Endothelial cell of umbilical vein (primary cell): ENCODE data around the gene LRP5. TPM values are rescaled to one million over a fixed set of nuclear protein-coding genes. Genes with fewer than 3 reads are reported as not detected.

ENCODE experiments used
- BruUV-seq: library from RNA; stranded (reverse); fragments of 400-500 nt; replicated peaks from 2 replicates; lab custom pipeline; 2021; lab: Mats Ljungman, UMichigan
- CTCF ChIA-PET: fragments of 300-600, 350-600 bp; sonication (Branson Sonifier 250); formaldehyde crosslinking; loops from one replicate; lab custom pipeline; 2021; ENCODE audit warnings: antibody characterized with exemption, inconsistent platforms; lab: Charles Lee
- POLR2A ChIA-PET: fragments of 300-600, 350-600 bp; sonication (Branson Sonifier 250); formaldehyde crosslinking; loops from one replicate; lab custom pipeline; 2021; ENCODE audit warnings: antibody characterized with exemption, inconsistent platforms; lab: Charles Lee
- DNase-seq: peaks from one replicate; pipeline ENCODE4 v3.0.0-alpha.2; 2011; ENCODE audit warnings: low read depth, low spot score
- FAIRE-seq: peaks from 2 replicates; lab custom pipeline; 2011; peaks lifted over from hg19 to GRCh38; lab: Jason Lieb, UNC
- H2AFZ ChIP-seq: 2 replicates; pipeline ENCODE4 v1.6.0; 2012; ENCODE audit warnings: low read depth, low read length, control low read depth, inconsistent platforms
- H3K27ac ChIP-seq: 2 replicates; pipeline ENCODE4 v1.5.1; 2011; ENCODE audit warnings: low read depth, mild to moderate bottlenecking, control low read depth, low read length, moderate library complexity; ENCODE audit not compliant: insufficient read depth
- H3K27me3 ChIP-seq, 2 experiments: 2 replicates each; pipeline versions ENCODE4 v1.6.0 to v1.6.1; 2011; ENCODE audit warnings: low read length in 2 of 2, mixed read lengths in 1 of 2; ENCODE audit not compliant: control insufficient read depth in 2 of 2, insufficient read depth in 2 of 2
- H3K36me3 ChIP-seq, 2 experiments: 2 replicates in 1 of 2; 3 replicates in 1 of 2; pipeline ENCODE4 v1.5.1; 2011; ENCODE audit warnings: low read length in 2 of 2, mild to moderate bottlenecking in 1 of 2, moderate library complexity in 1 of 2; ENCODE audit not compliant: control insufficient read depth in 2 of 2, insufficient read depth in 2 of 2; ENCODE audit errors: extremely low read depth in 1 of 2
- H3K4me1 ChIP-seq: 3 replicates; pipeline ENCODE4 v1.5.1; 2011; ENCODE audit warnings: mild to moderate bottlenecking, low read length; ENCODE audit not compliant: control insufficient read depth, insufficient read depth; ENCODE audit errors: extremely low read depth
- H3K4me2 ChIP-seq: 2 replicates; pipeline ENCODE4 v1.6.1; 2011; ENCODE audit warnings: low read length, control low read depth, mixed read lengths; ENCODE audit not compliant: insufficient read depth
- H3K4me3 ChIP-seq, 3 experiments: fragments of 200-600 bp in 1 of 3; sonication (generic), shearing (Covaris generic) in 1 of 3; replicated peaks in 1 of 3; 2 replicates each; pipeline ENCODE4 v1.5.1; 2011 to 2016; ENCODE audit warnings: control low read depth in 3 of 3, low read length in 3 of 3, mild to moderate bottlenecking in 2 of 3, inconsistent platforms in 1 of 3, low read depth in 1 of 3, moderate library complexity in 1 of 3; ENCODE audit not compliant: insufficient read depth in 1 of 3
- H3K79me2 ChIP-seq: 2 replicates; pipeline ENCODE4 v1.6.0; 2012; ENCODE audit warnings: low read length, inconsistent platforms; ENCODE audit not compliant: control insufficient read depth, insufficient read depth
- H3K9ac ChIP-seq: replicated peaks from 2 replicates; pipeline ENCODE3; 2011; ENCODE audit warnings: low read length, control low read depth; ENCODE audit not compliant: insufficient read depth; ENCODE audit errors: extremely low read depth
- H3K9me1 ChIP-seq: replicated peaks from 3 replicates; pipeline ENCODE4 v1.6.0; 2011; ENCODE audit warnings: mild to moderate bottlenecking, low read length; ENCODE audit not compliant: control insufficient read depth, insufficient read depth; ENCODE audit errors: extremely low read depth
- H3K9me3 ChIP-seq: replicated peaks from 2 replicates; pipeline ENCODE4 v1.5.1; 2012; ENCODE audit warnings: low read length, inconsistent platforms; ENCODE audit not compliant: control insufficient read depth, insufficient read depth
- H4K20me1 ChIP-seq: replicated peaks from 2 replicates; pipeline ENCODE3; 2011; ENCODE audit warnings: mild to moderate bottlenecking, low read length; ENCODE audit not compliant: control insufficient read depth, insufficient read depth; ENCODE audit errors: extremely low read depth
- EZH2 ChIP-seq: IDR thresholded peaks from 2 replicates; pipeline ENCODE4 v1.6.1; 2012; ENCODE audit warnings: borderline replicate concordance, low read depth, mild to moderate bottlenecking, moderate library complexity, low read length, inconsistent platforms; ENCODE audit not compliant: severe bottlenecking
- FOS ChIP-seq: IDR thresholded peaks from 2 replicates; pipeline ENCODE4 v1.6.1; 2011; ENCODE audit warnings: mild to moderate bottlenecking, low read length, moderate library complexity, borderline replicate concordance; ENCODE audit not compliant: insufficient read depth
- GATA2 ChIP-seq: IDR thresholded peaks from 2 replicates; pipeline ENCODE4 v1.7.0; 2011; ENCODE audit warnings: low read depth, mild to moderate bottlenecking, moderate library complexity, mixed read lengths, low read length; ENCODE audit not compliant: insufficient read length, insufficient read depth
- JUN ChIP-seq: IDR thresholded peaks from 2 replicates; pipeline ENCODE4 v1.6.1; 2011; ENCODE audit warnings: borderline replicate concordance, low read depth; ENCODE audit not compliant: insufficient read length, insufficient read depth
- MAX ChIP-seq: IDR thresholded peaks from 2 replicates; pipeline ENCODE4 v1.6.1; 2011; ENCODE audit not compliant: insufficient read depth, insufficient read length
- MYC ChIP-seq: IDR thresholded peaks from one replicate; pipeline ENCODE4 v1.6.1; 2011; ENCODE audit warnings: mild to moderate bottlenecking, low read depth, low read length
- POLR2A ChIP-seq: IDR thresholded peaks from 2 replicates; pipeline ENCODE4 v1.6.1; 2012; ENCODE audit warnings: low read depth, mild to moderate bottlenecking, control low read depth, low read length
- POLR2AphosphoS5 ChIP-seq: IDR thresholded peaks from 2 replicates; pipeline ENCODE4 v1.6.1; 2012; ENCODE audit warnings: low read depth, mild to moderate bottlenecking, control low read depth, low read length, moderate library complexity; ENCODE audit not compliant: insufficient read depth
- dilution Hi-C: fragments of 300-500 bp; cut with MboI; formaldehyde crosslinking; loops from one replicate; pipeline ENCODE4 v1.15.0; 2019; ENCODE audit warnings: low sequenced_read_pairs; ENCODE audit not compliant: extremely low pct_ligation_motif_present
- intact Hi-C: fragments of 100-400 bp; cut with micrococcal nuclease; formaldehyde crosslinking; loops from one replicate; pipeline ENCODE4 v1.10.0; 2022
- polyA plus RNA-seq, 4 experiments: library from polyadenylated mRNA; depleted of rRNA in 3 of 4; stranded (reverse) in 3 of 4; unstranded in 1 of 4; fragments of >200 nt; gene quantifications; 2 replicates each; pipeline versions ENCODE4 v1.2.1 to v1.2.3, GENCODE V29; 2011 to 2012; ENCODE audit warnings: missing spikeins in 1 of 4
- total RNA-seq: library from RNA; stranded (reverse); gene quantifications from 2 replicates; pipeline ENCODE4 v1.2.3, GENCODE V29; 2021
- TF ChIP-seq, protein P1 (sequence below), 2 donors: IDR thresholded peaks; 1 replicate in 1 of 2; 2 replicates in 1 of 2; pipeline ENCODE4 v1.5.1; 2011; ENCODE audit warnings: low read length in 2 of 2, mild to moderate bottlenecking in 2 of 2, moderate library complexity in 2 of 2, control low read depth in 1 of 2, inconsistent platforms in 1 of 2, low read depth in 1 of 2; ENCODE audit not compliant: insufficient read depth in 1 of 2; ENCODE audit errors: extremely low read depth in 1 of 2

The LRP5 gene
- total and polyA plus RNA-seq, 2 donors (not counting 3 experiments of a cell fraction or from before 2014, with no cell fraction given), result 35.1 to 51.8 TPM

DNA sequence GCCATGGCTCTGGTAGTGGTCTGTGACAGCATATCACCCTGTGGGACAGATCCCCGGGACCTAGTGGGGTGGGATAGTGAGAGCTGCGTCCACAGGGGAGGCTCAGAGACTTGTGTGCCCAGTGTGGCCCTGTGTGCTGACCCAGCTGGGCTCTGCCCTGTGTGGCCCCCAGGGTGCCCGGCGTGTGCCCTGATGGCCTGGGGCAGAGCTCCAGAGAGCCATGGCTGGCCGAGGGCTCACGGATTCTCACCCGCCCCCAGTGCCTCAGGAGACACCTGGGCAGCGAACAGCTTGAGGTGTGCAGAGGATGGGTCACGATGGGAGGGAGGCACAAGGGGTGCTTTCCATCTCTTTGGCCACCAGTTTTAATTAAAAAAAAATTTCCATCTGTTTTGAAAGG is 11.8 kb downstream of the LRP5 start:
- Histone ChIP-seq H3K79me2 (peaks cover 27% of the 10 kb centered on the region), H2AFZ (no peak overlapping the region), H3K27ac (no peak overlapping the region), H3K4me1 (peaks cover 25% of the 10 kb centered on the region), H3K4me3 (no peak overlapping the region), H3K9me1 (no peaks in the 10 kb centered on the region), H3K36me3 (no peaks in the 10 kb centered on the region), H3K27me3 (no peaks in the 10 kb centered on the region), H4K20me1 (no peaks in the 10 kb centered on the region), H3K9me3 (no peaks in the 10 kb centered on the region), H3K9ac (no peak overlapping the region), H3K4me2 (no peak overlapping the region)
- TF ChIP-seq FOS, result no peak
- TF ChIP-seq MYC, result no peak
- TF ChIP-seq POLR2A, result no peak
- no peak for TF ChIP-seq MAX
- no peak for TF ChIP-seq GATA2
- no peak for TF ChIP-seq POLR2AphosphoS5
- no peak for TF ChIP-seq EZH2
- TF ChIP-seq JUN, result no peak
- TF ChIP-seq, protein P1, sequence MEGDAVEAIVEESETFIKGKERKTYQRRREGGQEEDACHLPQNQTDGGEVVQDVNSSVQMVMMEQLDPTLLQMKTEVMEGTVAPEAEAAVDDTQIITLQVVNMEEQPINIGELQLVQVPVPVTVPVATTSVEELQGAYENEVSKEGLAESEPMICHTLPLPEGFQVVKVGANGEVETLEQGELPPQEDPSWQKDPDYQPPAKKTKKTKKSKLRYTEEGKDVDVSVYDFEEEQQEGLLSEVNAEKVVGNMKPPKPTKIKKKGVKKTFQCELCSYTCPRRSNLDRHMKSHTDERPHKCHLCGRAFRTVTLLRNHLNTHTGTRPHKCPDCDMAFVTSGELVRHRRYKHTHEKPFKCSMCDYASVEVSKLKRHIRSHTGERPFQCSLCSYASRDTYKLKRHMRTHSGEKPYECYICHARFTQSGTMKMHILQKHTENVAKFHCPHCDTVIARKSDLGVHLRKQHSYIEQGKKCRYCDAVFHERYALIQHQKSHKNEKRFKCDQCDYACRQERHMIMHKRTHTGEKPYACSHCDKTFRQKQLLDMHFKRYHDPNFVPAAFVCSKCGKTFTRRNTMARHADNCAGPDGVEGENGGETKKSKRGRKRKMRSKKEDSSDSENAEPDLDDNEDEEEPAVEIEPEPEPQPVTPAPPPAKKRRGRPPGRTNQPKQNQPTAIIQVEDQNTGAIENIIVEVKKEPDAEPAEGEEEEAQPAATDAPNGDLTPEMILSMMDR (IDR thresholded peaks at IDR 0.05; ENCODE audit: extremely low read depth in 1 of 2, insufficient read depth in 1 of 2, low read depth in 1 of 2, low read length in 2 of 2), result no peak
- ChIA-PET POLR2A (no interaction called here), CTCF (interaction anchor here (1.7 kb wide), 1 partner anchor 47 kb away, joined by 3 read pairs; no protein-coding TSS in a partner anchor)
- intact Hi-C loops, result no loop called here
- no TSS peak for BruUV-seq
- no peak for FAIRE-seq
- DNase-seq, result no peak
- dilution Hi-C loops, result no loop called here
